GM12865 (cell line): Measurements from ENCODE around the gene SP110.

ENCODE experiments used
- DNase-seq: peaks from one replicate; pipeline ENCODE4 v3.0.0; 2010; ENCODE audit warnings: low read depth
- H3K4me3 ChIP-seq: 2 replicates; pipeline ENCODE4 v1.5.1; 2011; ENCODE audit warnings: mild to moderate bottlenecking, low read depth, low read length, control low read depth
- CTCF ChIP-seq: IDR thresholded peaks from 2 replicates; pipeline ENCODE4 v1.5.1; 2011; ENCODE audit warnings: low read length, control low read depth, low read depth, inconsistent platforms; ENCODE audit not compliant: insufficient read depth; ENCODE audit errors: missing control alignments

Gene SP110

GRCh38 chr2:230217424-230217823, 2.4 kb downstream of the SP110 start:
- no peak for TF ChIP-seq CTCF
- peak overlapping the region; percentile 61 for H3K4me3 ChIP-seq

GRCh38 chr2:230216489-230216888, 3.3 kb downstream of the SP110 start:
- DNase-seq = no peak
- no peak overlapping the region for H3K4me3 ChIP-seq
- no peak for TF ChIP-seq CTCF

More at GRCh38 chr2:230217424-230217823, 2.4 kb downstream of the SP110 start:
- DNase-seq = peak; percentile 25

GRCh38 chr2:230209422-230210051, 10.2 kb downstream of the SP110 start:
- TF ChIP-seq CTCF = no peak
- DNase-seq = peak; percentile 53
- H3K4me3 ChIP-seq = no peak overlapping the region

- TF ChIP-seq CTCF = no peak
Observed at GRCh38 chr2:230208576-230208975, 11.2 kb downstream of the SP110 start.

GRCh38 chr2:230205721-230206120, 14.1 kb downstream of the SP110 start:
- TF ChIP-seq CTCF = no peak
- peak; percentile 56 for DNase-seq
- no peak overlapping the region for H3K4me3 ChIP-seq

More at GRCh38 chr2:230208576-230208975, 11.2 kb downstream of the SP110 start:
- no peak overlapping the region for H3K4me3 ChIP-seq
- no peak for DNase-seq

GRCh38 chr2:230205034-230205433, 14.8 kb downstream of the SP110 start:
- no peak for TF ChIP-seq CTCF
- DNase-seq = peak; percentile 56
- no peak overlapping the region for H3K4me3 ChIP-seq

- no peak for TF ChIP-seq CTCF
- peak; percentile 90 for DNase-seq
- no peak overlapping the region for H3K4me3 ChIP-seq
Observed at GRCh38 chr2:230203110-230203676, 16.6 kb downstream of the SP110 start.
